NCI-H82 treated with DMSO at 0.1 percent for 48 hours (cell line): ENCODE data around the gene ENOX2.
"Not testable (repeated sequence)": the region's sequence is repeated elsewhere in the genome, so short reads cannot be mapped to it uniquely, and the experiment has no call there.

Source experiments
- DNase-seq: peaks from one replicate; lab custom pipeline; 2025; ENCODE audit not compliant: unreplicated experiment; lab: John Stamatoyannopoulos, UW

ENOX2 gene

DNA sequence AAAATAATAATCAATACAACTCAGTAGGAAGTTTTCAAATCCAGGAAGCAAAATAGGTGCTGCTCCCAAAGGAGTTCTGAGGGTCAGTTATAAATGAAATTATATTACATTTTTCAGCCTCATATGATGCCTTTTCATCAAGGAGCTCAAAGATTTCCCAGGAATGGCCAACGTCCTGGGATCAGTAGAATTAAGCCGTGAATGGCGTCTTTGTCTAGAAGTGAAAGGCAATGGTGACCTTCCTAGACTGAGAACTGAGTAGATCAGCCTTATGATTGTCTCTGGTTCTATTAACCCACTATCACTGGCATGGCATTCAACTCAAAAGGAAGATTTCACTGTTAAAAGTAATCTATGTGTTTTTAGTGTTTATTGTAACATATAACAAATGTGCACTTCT lies 74.4 kb downstream of the ENOX2 start:
- no peak for DNase-seq

GRCh38 chrX:130827648-130828047 lies 75.4 kb downstream of the ENOX2 start:
- no peak for DNase-seq

DNA sequence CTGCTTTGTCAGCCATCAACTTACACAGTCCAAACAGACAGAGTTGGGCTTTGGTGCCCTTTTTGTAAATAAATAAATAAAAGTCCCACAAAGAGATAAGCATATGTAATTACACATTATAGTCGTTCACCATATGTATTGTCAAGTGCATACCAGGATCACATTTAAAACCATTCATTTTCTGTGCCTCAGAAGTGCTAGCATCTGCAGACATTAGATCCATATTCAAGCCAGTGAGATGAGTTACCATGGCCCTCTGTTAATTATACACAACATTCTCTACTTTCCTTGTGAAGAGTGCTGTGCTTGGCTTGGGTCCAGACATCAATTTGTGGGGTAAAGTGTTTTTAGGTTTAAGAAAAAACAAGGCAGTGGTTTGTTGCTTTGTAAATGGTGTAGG lies 76.8 kb downstream of the ENOX2 start:
- DNase-seq = no peak

- DNase-seq = no peak
Measured at GRCh38 chrX:130825525-130825924, 77.5 kb downstream of the ENOX2 start.

- not testable (repeated sequence) for DNase-seq
Measured at GRCh38 chrX:130819367-130819766, 83.6 kb downstream of the ENOX2 start.

GRCh38 chrX:130813932-130814331 lies 89.1 kb downstream of the ENOX2 start:
- DNase-seq = not testable (repeated sequence)

DNA sequence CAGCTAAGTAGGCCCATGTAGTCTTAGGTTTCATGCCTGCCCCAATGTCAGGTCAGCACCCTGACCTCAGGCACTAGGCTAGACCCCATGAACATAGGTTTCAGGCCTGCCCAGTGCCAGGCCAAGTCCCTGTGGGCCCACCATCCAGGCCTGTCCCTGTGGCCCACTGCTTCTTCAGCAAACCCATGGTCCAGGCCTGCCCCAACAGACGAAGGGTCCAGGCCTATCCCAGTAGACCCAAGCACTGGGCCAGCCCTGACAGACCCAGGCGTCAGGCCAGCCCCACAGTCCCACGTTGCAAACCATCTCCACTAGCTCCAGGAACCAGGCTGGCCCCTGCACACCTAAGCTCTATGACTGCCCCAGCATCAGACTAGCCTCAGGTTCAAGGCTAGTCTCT lies 92.4 kb downstream of the ENOX2 start:
- DNase-seq = no peak

DNA sequence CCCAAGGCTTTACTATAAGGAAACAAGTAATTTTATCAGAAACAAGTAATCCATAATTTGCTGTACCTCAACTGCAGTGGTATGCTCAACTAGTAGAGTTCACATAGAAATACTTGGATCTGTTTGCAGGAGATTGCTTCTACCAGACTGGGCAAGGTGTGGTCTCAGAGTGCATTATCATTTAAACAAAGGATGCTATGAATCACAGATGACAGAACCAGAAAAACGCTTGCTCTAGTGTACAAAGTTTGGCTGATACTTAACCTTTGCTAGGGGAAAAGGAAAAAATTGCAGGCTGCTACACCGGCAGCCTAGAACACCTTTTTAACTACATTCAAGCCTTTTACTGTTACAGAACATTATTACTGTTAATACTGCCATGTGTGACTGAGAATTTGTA lies 97.1 kb downstream of the ENOX2 start:
- no peak for DNase-seq

DNA sequence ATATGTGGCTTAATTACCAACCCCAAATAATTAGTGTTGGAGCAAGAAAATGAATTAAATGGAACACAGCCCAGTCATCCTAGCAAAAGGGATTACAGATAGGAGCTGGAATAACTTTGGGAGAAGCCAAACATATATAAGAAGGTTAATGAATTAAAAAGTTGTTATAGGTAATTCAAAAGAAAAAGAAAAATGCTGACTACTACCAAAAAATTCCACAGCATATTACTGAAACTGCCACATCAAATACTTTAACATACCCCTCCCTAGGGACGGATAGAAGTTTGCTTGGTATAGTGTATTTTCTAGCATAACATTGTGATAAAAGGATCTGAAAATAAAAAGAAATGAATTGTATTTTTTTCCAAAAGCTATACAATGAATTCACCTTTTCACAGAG lies 99.5 kb downstream of the ENOX2 start:
- DNase-seq = peak; percentile 11

GRCh38 chrX:130801901-130802300 lies 101.1 kb downstream of the ENOX2 start:
- no peak for DNase-seq

DNA sequence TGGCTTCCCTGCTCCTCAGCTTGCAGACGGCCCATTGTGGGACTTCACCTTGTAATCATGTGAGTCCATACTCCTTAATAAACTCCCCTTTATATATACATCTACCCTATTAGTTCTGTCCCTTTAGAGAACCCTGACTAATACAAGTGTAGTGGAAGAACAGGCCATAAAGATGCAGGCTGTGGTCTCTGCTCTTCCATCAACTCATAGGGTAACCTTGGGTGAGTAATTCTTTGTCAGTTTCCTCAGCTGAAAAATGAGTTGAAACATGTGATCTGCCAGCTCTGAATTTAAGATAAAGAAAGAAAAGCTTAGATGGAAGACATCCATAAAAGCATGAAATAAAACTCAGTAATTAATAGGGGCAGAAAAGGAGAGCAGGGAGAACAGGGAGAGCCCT lies 103.6 kb downstream of the ENOX2 start:
- DNase-seq = no peak

DNA sequence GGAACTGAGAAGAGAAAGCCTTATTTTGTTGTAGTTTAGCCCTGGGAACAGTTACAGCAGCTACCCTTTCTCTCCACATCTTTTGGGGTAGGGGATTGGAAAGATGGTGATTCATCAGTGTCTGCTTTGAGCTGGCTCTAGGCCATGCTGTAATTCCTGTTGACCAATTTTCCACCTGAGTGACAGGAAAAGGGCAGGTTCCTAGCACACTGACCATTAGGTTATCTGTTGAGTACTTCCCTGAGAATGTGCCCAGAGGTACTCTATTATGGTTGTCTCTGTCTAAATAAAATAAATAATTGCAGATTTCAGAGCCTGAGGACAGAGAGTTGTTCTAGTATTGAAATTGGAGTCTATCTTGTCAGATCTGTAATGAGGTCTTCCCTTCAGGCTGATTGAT lies 109.0 kb downstream of the ENOX2 start:
- no peak for DNase-seq

- DNase-seq = not testable (repeated sequence)
Measured at GRCh38 chrX:130791870-130792269, 111.1 kb downstream of the ENOX2 start.

DNA sequence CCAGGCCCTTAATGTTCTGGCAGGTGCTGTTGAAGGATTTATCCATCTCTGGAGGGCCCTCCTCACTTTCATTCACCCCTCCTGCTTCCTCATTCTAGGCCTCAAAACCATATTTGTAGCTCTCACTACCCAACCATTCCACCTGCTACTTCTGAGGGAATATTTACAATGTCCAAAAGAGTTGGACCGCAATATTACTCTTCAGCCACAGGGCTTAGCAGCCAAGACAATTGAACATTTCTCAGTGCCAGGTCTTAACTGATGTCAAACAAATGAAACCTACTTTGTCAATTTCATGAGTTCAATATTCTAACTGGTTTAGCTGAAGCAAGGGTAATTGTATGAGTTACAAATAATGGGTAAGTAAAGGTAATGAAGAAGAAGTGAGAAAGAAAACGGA lies 113.2 kb downstream of the ENOX2 start:
- no peak for DNase-seq

DNA sequence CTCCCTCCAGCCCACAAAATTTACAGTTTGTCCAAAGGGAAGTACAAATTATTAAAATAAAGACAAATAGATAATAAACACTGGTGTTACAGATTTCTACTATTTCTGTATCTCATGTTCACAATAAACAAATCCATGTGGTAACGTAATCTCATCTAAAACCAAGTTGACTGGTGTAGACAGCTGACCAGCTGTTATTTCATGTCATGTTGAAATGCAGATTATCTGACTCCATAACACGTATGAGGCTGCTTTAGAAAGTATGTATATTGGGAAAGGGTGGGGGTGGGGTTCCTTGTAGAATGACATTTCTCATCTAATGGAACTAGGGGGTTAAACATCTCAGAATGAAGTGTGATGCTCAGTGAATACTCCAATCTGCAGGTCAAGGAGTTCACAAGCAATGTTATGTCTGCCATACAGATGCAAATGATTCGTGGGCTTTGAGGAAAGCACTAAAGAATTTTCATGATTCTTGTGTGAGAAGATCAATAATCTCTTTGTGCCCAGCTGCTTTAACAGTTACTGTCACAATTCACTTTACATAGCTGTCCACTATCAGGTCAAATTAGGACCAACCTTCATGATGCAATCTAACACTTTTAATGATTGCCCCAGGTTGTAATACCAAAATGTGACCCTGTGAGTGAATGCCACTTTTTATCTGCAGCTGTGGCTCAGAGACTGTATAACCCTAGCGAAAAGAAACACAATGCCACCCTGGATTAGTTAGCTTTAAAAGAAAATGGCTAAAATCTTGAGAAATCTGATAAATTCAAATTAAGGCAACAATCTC lies 114.0 kb downstream of the ENOX2 start:
- no peak for DNase-seq

DNA sequence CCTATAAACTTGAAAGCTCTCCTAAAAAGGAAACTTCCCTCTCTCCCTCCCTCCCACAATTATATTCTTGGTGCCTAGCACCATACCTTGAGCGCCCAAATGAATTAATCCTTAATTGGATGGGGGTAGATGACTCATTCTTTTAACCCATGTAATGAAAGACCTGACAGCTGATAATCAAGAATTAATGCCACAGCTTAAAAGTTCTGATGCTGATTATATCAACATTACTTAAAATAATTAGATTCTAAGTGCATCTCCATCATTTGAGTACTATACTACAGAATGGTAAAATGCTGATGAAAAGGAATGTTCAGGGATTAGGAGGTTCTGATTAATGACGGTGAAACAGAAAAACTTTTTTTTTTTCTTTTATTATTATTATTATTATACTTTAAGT lies 117.0 kb downstream of the ENOX2 start:
- DNase-seq = peak; percentile 82

GRCh38 chrX:130778773-130779172 lies 124.2 kb downstream of the ENOX2 start:
- DNase-seq = no peak

GRCh38 chrX:130775849-130776248 lies 127.2 kb downstream of the ENOX2 start:
- DNase-seq = no peak

DNA sequence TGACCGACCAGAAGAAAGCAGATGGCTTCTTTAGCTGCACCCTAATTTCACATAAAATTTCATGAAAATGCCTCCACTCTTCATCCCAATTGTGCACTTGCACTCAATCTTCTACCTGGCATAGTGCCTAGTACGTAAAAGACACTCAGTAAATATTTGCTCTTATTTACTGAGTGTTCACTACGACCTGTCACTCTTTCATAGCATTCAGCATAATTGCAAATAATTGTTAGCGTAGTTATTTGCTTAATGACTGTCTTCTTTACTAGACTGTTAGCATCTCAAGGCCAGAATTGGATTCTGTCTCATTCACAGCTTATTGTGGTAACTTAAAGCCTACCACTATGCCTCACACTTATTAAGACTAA lies 130.2 kb downstream of the ENOX2 start:
- no peak for DNase-seq

DNA sequence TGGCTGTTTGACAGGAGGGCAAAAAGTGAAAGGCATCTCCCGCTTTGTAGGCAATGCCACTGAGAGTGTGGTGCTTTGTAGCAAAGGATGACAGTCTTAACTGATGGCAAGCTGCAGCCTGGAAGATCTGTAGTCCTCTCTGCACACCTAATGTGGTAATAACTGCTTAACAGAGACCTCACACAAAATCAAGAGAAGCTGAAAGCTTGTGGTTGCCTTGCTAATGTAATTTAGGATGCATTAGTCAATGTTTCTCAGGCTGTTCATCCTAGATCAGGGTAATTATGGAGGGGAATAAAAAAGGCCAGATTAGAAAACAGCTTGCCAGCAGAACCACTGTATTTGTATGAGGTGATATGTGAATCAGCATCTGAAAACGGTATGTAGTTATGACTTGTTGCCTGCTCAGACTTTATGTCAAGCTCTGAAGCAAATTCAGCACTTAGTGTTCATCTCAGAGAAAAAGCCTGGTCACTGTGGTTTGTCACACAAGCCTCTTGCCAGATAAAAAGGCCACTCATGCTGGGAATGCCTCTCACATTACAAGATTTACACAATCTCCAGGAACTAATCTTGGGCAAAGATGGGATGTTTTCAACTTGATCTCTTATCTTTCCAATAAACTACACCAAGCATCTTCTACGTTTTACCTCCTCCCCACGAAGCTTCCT lies 130.8 kb downstream of the ENOX2 start:
- DNase-seq = peak; percentile 58

- DNase-seq = no peak
Measured at GRCh38 chrX:130771648-130772047, 131.4 kb downstream of the ENOX2 start.

DNA sequence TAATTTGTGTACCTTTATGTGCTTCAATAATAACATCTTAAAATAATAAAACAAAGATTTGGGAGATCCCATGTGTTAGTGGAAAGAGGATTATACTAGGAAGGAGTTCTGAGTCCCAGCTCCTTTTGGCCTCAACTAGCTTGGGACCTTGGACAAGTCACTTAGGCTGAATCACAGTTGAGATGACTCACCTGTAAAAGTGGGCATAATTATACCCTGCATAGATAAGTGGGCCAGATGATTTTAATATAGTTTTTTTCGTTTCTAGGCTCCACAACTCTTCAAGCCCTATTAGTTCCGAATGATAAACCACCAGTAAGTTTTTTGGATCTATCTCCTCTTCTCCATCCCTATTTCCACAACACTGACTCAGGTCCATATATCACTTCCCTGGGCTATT lies 131.8 kb downstream of the ENOX2 start:
- DNase-seq = no peak

GRCh38 chrX:130770615-130771014 lies 132.4 kb downstream of the ENOX2 start:
- DNase-seq = no peak
